ENCODE data around the gene PCSK6.

DNA sequence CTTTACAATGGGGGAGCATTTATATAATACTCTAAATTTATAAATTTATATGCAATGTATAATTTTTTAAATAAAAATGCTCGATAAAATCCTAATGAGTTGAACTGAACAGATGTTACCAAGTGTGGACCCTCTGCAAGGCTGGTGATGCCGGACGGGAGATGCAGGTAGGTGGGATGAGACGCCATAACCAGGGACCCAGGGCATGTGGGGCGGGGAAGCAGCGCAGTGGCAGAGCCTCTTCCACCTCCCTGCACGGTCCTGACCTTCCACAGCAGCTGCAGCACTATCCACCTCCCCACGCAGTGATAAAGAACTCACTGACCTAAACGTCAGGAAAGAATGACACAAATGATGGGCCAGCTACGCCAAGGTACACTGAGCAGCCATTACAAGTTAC is 12.8 kb downstream of the PCSK6 start:
- TF ChIP-seq, protein P1, sequence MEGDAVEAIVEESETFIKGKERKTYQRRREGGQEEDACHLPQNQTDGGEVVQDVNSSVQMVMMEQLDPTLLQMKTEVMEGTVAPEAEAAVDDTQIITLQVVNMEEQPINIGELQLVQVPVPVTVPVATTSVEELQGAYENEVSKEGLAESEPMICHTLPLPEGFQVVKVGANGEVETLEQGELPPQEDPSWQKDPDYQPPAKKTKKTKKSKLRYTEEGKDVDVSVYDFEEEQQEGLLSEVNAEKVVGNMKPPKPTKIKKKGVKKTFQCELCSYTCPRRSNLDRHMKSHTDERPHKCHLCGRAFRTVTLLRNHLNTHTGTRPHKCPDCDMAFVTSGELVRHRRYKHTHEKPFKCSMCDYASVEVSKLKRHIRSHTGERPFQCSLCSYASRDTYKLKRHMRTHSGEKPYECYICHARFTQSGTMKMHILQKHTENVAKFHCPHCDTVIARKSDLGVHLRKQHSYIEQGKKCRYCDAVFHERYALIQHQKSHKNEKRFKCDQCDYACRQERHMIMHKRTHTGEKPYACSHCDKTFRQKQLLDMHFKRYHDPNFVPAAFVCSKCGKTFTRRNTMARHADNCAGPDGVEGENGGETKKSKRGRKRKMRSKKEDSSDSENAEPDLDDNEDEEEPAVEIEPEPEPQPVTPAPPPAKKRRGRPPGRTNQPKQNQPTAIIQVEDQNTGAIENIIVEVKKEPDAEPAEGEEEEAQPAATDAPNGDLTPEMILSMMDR (conservative IDR thresholded peaks at IDR 0.05; ENCODE audit: low read length), result no peak
- TF ChIP-seq EZH2phosphoT487 (IDR thresholded peaks at IDR 0.05; ENCODE audit: borderline replicate concordance, low read depth, low read length), result no peak
